Astrocyte (in vitro differentiated cells and primary cell): Measurements from ENCODE around the gene ASPG. TPM values are rescaled to one million over a fixed set of nuclear protein-coding genes. Genes with fewer than 3 reads are reported as not detected.

Experiments
- DNase-seq: peaks from one replicate; pipeline ENCODE4 v3.0.0-alpha.2; 2010; ENCODE audit warnings: low read depth
- FAIRE-seq: peaks from 2 replicates; lab custom pipeline; 2011; peaks lifted over from hg19 to GRCh38; lab: Jason Lieb, UNC
- H2AFZ ChIP-seq: 2 replicates; pipeline ENCODE4 v1.6.0; 2012; ENCODE audit warnings: low read depth, low read length, inconsistent platforms
- H3K27ac ChIP-seq: 2 replicates; pipeline ENCODE4 v1.5.1; 2011; ENCODE audit warnings: low read depth, low read length, inconsistent platforms
- H3K27me3 ChIP-seq: 2 replicates; pipeline ENCODE4 v1.6.0; 2011; ENCODE audit warnings: low read length, inconsistent platforms; ENCODE audit not compliant: insufficient read depth
- H3K36me3 ChIP-seq: 2 replicates; pipeline ENCODE4 v1.5.1; 2011; ENCODE audit warnings: low read length, inconsistent platforms; ENCODE audit not compliant: insufficient read depth
- H3K4me1 ChIP-seq: 2 replicates; pipeline ENCODE4 v1.5.1; 2011; ENCODE audit warnings: low read length, inconsistent platforms; ENCODE audit not compliant: insufficient read depth
- H3K4me2 ChIP-seq: 2 replicates; pipeline ENCODE4 v1.6.0; 2012; ENCODE audit warnings: low read length, inconsistent platforms
- H3K4me3 ChIP-seq: 2 replicates; pipeline ENCODE4 v1.5.1; 2011; ENCODE audit warnings: low read depth, mild to moderate bottlenecking, low read length, inconsistent platforms; ENCODE audit not compliant: insufficient read depth
- H3K79me2 ChIP-seq: 2 replicates; pipeline ENCODE4 v1.6.0; 2012; ENCODE audit warnings: mild to moderate bottlenecking, low read length, inconsistent platforms; ENCODE audit not compliant: insufficient read depth
- H3K9ac ChIP-seq: 2 replicates; pipeline ENCODE4 v1.6.0; 2012; ENCODE audit warnings: mild to moderate bottlenecking, low read length, inconsistent platforms
- H3K9me3 ChIP-seq: 2 replicates; pipeline ENCODE4 v1.5.1; 2012; ENCODE audit warnings: low read depth, mild to moderate bottlenecking, low read length, inconsistent platforms; ENCODE audit not compliant: insufficient read depth
- H4K20me1 ChIP-seq: 2 replicates; pipeline ENCODE4 v1.6.0; 2012; ENCODE audit warnings: low read length, inconsistent platforms; ENCODE audit not compliant: insufficient read depth
- H3K27ac Mint-ChIP-seq: one replicate; pipeline ENCODE4 v1.8.0; 2021; ENCODE audit warnings: mild to moderate bottlenecking, mixed read lengths; ENCODE audit not compliant: unreplicated experiment
- H3K27me3 Mint-ChIP-seq: one replicate; pipeline ENCODE4 v1.8.0; 2021; ENCODE audit warnings: low read depth, mixed read lengths; ENCODE audit not compliant: unreplicated experiment
- H3K36me3 Mint-ChIP-seq: one replicate; pipeline ENCODE4 v1.8.0; 2021; ENCODE audit warnings: low read depth, mixed read lengths; ENCODE audit not compliant: unreplicated experiment
- H3K4me1 Mint-ChIP-seq: one replicate; pipeline ENCODE4 v1.8.0; 2021; ENCODE audit warnings: low read depth, mixed read lengths; ENCODE audit not compliant: unreplicated experiment
- H3K4me3 Mint-ChIP-seq: one replicate; pipeline ENCODE4 v1.8.0; 2021; ENCODE audit warnings: mild to moderate bottlenecking, moderate library complexity, mixed read lengths; ENCODE audit not compliant: unreplicated experiment
- H3K9me3 Mint-ChIP-seq: one replicate; pipeline ENCODE4 v1.8.0; 2021; ENCODE audit warnings: mild to moderate bottlenecking, mixed read lengths; ENCODE audit not compliant: unreplicated experiment
- CTCF ChIP-seq: IDR thresholded peaks from 2 replicates; pipeline ENCODE4 v1.5.1; 2011; ENCODE audit warnings: low read depth, mild to moderate bottlenecking, inconsistent platforms, low read length, moderate library complexity; ENCODE audit not compliant: insufficient read depth
- EZH2 ChIP-seq: IDR thresholded peaks from 2 replicates; pipeline ENCODE4 v1.6.1; 2012; ENCODE audit warnings: mild to moderate bottlenecking, low read length, inconsistent platforms; ENCODE audit not compliant: insufficient read depth
- total RNA-seq: library from RNA; stranded (reverse); gene quantifications from 2 replicates; pipeline ENCODE4 v1.2.1, GENCODE V29; 2021

ASPG gene
- total RNA-seq, 1 donor from 2014 or later: not detected

- no peaks in the 10 kb centered on the region for H3K9me3 Mint-ChIP-seq
- no peak overlapping the region for H3K27ac Mint-ChIP-seq
- H3K4me3 ChIP-seq: no peak overlapping the region
- no peak overlapping the region for H2AFZ ChIP-seq
- H3K9ac ChIP-seq: no peak overlapping the region
- no peaks in the 10 kb centered on the region for H3K9me3 ChIP-seq
- no peak overlapping the region for H3K4me2 ChIP-seq
- H3K36me3 Mint-ChIP-seq: no peaks in the 10 kb centered on the region
- H3K27me3 Mint-ChIP-seq: peaks cover 6% of the 10 kb centered on the region
- DNase-seq (peak; percentile 16), FAIRE-seq (no peak)
- peaks cover 4% of the 10 kb centered on the region for H3K4me1 ChIP-seq
- H4K20me1 ChIP-seq: no peaks in the 10 kb centered on the region
- no peaks in the 10 kb centered on the region for H3K36me3 ChIP-seq
- no peak overlapping the region for H3K27ac ChIP-seq
- peaks cover 2% of the 10 kb centered on the region for H3K4me1 Mint-ChIP-seq
- TF ChIP-seq CTCF (no peak), EZH2 (no peak)
- no peaks in the 10 kb centered on the region for H3K27me3 ChIP-seq
- H3K4me3 Mint-ChIP-seq: no peak overlapping the region
- no peaks in the 10 kb centered on the region for H3K79me2 ChIP-seq
Observed at GRCh38 chr14:104150136-104151025, 64.9 kb downstream of the ASPG start.

- H3K4me2 ChIP-seq: no peak overlapping the region
- no peak overlapping the region for H3K9ac ChIP-seq
- no peaks in the 10 kb centered on the region for H3K36me3 ChIP-seq
- no peak for TF ChIP-seq CTCF
- Mint-ChIP-seq H3K36me3 (no peaks in the 10 kb centered on the region), H3K27me3 (peaks cover under 1% of the 10 kb centered on the region), H3K27ac (no peak overlapping the region), H3K4me1 (peaks cover 2% of the 10 kb centered on the region), H3K9me3 (no peaks in the 10 kb centered on the region), H3K4me3 (no peak overlapping the region)
- no peaks in the 10 kb centered on the region for H3K79me2 ChIP-seq
- H3K27me3 ChIP-seq: no peaks in the 10 kb centered on the region
- no peaks in the 10 kb centered on the region for H3K9me3 ChIP-seq
- DNase-seq: no peak
- no peaks in the 10 kb centered on the region for H4K20me1 ChIP-seq
- H3K27ac ChIP-seq: no peak overlapping the region
- peaks cover 4% of the 10 kb centered on the region for H3K4me1 ChIP-seq
- no peak for FAIRE-seq
- H2AFZ ChIP-seq: no peak overlapping the region
- H3K4me3 ChIP-seq: no peak overlapping the region
Observed at GRCh38 chr14:104151026-104151381, 65.5 kb downstream of the ASPG start.
